ENCODE data around the gene ABHD14A. TPM values are rescaled to one million over a fixed set of nuclear protein-coding genes. Genes with fewer than 3 reads are reported as not detected.
A peak's percentile ranks its signal among the peaks of the same experiment; 100 is the strongest.

ABHD14A gene
- total RNA-seq, 2 experiments from 2014 or later: 7.5 to 8.9 TPM

DNA sequence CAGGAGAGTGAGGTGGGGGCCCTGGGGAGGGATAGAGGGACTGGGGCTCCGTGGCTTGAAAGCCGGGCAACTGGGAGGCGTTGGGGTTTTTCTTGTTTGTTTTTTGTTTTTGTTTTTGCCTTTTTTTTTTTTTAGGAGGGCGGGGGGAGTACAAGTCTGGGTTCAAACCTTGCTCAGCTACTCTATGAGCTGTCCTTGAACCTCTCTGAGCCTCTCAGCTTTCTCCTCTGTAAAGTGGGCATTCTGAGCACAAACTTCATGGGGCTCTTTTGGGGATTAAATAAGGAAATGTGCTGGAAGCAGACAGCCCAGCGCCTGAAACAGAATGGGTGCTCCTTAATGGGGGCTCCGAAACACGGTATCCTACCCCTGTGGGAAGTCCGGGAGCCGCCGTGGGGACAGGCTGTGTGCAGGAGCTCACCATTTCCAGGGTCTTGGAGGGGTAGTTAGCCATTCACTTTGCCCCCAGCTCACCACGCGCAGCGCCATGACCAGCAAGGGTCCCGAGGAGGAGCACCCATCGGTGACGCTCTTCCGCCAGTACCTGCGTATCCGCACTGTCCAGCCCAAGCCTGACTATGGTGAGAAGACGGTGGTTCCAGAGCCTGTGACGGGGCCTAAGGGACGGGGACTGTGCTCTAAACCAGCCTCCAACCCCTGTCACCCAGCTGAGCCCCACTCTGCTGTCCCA lies 8.9 kb downstream of the ABHD14A start:
- POLR2A ChIA-PET: interaction anchor here (0.7 to 1.1 kb wide), 2 partner anchors 9 to 136 kb away, joined by 4 read pairs; no protein-coding TSS in a partner anchor
- CTCF ChIA-PET (ENCODE audit: unreplicated experiment): no interaction called here
- 0 out of 2 replicates have a peak overlapping the region, but pooled peaks have one; percentile 28 for H2AFZ ChIP-seq (ENCODE audit: low read length)
- no peak overlapping the region for H3K27ac ChIP-seq (ENCODE audit: low read depth, low read length, poor library complexity, severe bottlenecking)
- H4K20me1 ChIP-seq (ENCODE audit: insufficient read depth, low read length): no peaks in the 10 kb centered on the region
- H3K79me2 ChIP-seq (ENCODE audit: insufficient read depth, low read depth, low read length): no peaks in the 10 kb centered on the region
- no peaks in the 10 kb centered on the region for H3K9me2 ChIP-seq (ENCODE audit: insufficient read depth, low read length)
- peak overlapping the region; percentile 48 for H3K4me3 ChIP-seq (ENCODE audit: low read depth, low read length, poor library complexity, severe bottlenecking)
- H3K4me2 ChIP-seq (ENCODE audit: low read length): peak overlapping the region; percentile 57; the same call in 1 of the 2 replicates
- peaks cover 8% of the 10 kb centered on the region for H3K4me1 ChIP-seq (ENCODE audit: insufficient read depth, low read length, poor library complexity, severe bottlenecking)
- no peaks in the 10 kb centered on the region for H3K9me3 ChIP-seq (ENCODE audit: low read length)
- BruUV-seq (replicated peaks): no TSS peak
- intact Hi-C loops (cut with micrococcal nuclease; ENCODE audit: unreplicated experiment): no loop called here
- DNase-seq (ENCODE audit: low spot score): no peak
- H3K36me3 ChIP-seq (ENCODE audit: insufficient read depth, low read length): no peaks in the 10 kb centered on the region
- no peak for TF ChIP-seq EZH2phosphoT487 (IDR thresholded peaks at IDR 0.05; ENCODE audit: borderline replicate concordance, low read depth, low read length)
- TF ChIP-seq, protein P1, sequence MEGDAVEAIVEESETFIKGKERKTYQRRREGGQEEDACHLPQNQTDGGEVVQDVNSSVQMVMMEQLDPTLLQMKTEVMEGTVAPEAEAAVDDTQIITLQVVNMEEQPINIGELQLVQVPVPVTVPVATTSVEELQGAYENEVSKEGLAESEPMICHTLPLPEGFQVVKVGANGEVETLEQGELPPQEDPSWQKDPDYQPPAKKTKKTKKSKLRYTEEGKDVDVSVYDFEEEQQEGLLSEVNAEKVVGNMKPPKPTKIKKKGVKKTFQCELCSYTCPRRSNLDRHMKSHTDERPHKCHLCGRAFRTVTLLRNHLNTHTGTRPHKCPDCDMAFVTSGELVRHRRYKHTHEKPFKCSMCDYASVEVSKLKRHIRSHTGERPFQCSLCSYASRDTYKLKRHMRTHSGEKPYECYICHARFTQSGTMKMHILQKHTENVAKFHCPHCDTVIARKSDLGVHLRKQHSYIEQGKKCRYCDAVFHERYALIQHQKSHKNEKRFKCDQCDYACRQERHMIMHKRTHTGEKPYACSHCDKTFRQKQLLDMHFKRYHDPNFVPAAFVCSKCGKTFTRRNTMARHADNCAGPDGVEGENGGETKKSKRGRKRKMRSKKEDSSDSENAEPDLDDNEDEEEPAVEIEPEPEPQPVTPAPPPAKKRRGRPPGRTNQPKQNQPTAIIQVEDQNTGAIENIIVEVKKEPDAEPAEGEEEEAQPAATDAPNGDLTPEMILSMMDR (conservative IDR thresholded peaks at IDR 0.05; ENCODE audit: low read length): no peak

DNA sequence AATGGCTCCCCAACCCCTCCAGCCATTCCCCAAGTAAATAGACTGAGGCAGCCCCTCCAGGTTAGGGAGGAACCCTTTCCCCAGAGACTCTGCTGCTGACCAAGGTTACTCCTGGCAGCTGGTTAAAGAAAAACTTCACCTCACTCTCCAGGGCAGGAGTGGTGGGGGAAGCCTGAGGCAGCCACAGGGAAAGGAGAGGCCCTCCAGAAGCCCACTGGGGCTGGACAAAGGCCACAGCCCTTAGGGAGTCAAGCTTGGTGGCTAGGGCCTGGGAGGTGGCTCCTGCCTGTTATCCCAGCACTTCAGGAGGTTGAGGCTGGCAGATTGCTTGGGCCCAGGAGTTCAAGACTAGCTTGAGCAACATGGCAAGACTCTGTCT lies 9.4 kb downstream of the ABHD14A start:
- peaks cover 8% of the 10 kb centered on the region for H3K4me1 ChIP-seq (ENCODE audit: insufficient read depth, low read length, poor library complexity, severe bottlenecking)
- H3K9me2 ChIP-seq (ENCODE audit: insufficient read depth, low read length): no peaks in the 10 kb centered on the region
- H3K4me3 ChIP-seq (ENCODE audit: low read depth, low read length, poor library complexity, severe bottlenecking): no peak overlapping the region
- CTCF ChIA-PET (ENCODE audit: unreplicated experiment): no interaction called here
- no peaks in the 10 kb centered on the region for H3K9me3 ChIP-seq (ENCODE audit: low read length)
- H3K36me3 ChIP-seq (ENCODE audit: insufficient read depth, low read length): no peaks in the 10 kb centered on the region
- H4K20me1 ChIP-seq (ENCODE audit: insufficient read depth, low read length): no peaks in the 10 kb centered on the region
- no peak overlapping the region for H2AFZ ChIP-seq (ENCODE audit: low read length)
- DNase-seq (ENCODE audit: low spot score): no peak
- POLR2A ChIA-PET: interaction anchor here (0.7 kb wide), 1 partner anchor 136 kb away, joined by 4 read pairs; no protein-coding TSS in a partner anchor
- TF ChIP-seq, protein P1 (conservative IDR thresholded peaks at IDR 0.05; ENCODE audit: low read length): no peak
- no peak for TF ChIP-seq EZH2phosphoT487 (IDR thresholded peaks at IDR 0.05; ENCODE audit: borderline replicate concordance, low read depth, low read length)
- BruUV-seq (replicated peaks): no TSS peak
- H3K27ac ChIP-seq (ENCODE audit: low read depth, low read length, poor library complexity, severe bottlenecking): no peak overlapping the region
- no peaks in the 10 kb centered on the region for H3K79me2 ChIP-seq (ENCODE audit: insufficient read depth, low read depth, low read length)
- intact Hi-C loops (cut with micrococcal nuclease; ENCODE audit: unreplicated experiment): no loop called here
- no peak overlapping the region for H3K4me2 ChIP-seq (ENCODE audit: low read length)

DNA sequence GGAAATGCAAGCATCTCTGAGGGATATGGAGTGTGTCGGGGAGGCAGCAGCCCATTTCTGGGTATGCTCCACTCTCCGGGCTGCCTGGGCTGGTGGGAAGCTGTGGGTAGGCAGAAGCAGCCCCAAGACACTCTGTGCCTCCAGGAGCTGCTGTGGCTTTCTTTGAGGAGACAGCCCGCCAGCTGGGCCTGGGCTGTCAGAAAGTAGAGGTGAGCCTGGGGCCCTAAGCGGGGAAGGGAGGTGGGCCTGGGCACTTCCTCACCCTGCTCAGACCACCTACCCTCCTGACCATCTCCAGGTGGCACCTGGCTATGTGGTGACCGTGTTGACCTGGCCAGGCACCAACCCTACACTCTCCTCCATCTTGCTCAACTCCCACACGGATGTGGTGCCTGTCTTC lies 10.2 kb downstream of the ABHD14A start:
- DNase-seq (ENCODE audit: low spot score): no peak
- no peaks in the 10 kb centered on the region for H3K79me2 ChIP-seq (ENCODE audit: insufficient read depth, low read depth, low read length)
- no peaks in the 10 kb centered on the region for H3K36me3 ChIP-seq (ENCODE audit: insufficient read depth, low read length)
- BruUV-seq (replicated peaks): no TSS peak
- H3K27ac ChIP-seq (ENCODE audit: low read depth, low read length, poor library complexity, severe bottlenecking): no peak overlapping the region
- CTCF ChIA-PET (ENCODE audit: unreplicated experiment): no interaction called here
- no peak overlapping the region for H3K4me2 ChIP-seq (ENCODE audit: low read length)
- no peak overlapping the region for H2AFZ ChIP-seq (ENCODE audit: low read length)
- H4K20me1 ChIP-seq (ENCODE audit: insufficient read depth, low read length): no peaks in the 10 kb centered on the region
- H3K4me3 ChIP-seq (ENCODE audit: low read depth, low read length, poor library complexity, severe bottlenecking): no peak overlapping the region
- no peaks in the 10 kb centered on the region for H3K9me2 ChIP-seq (ENCODE audit: insufficient read depth, low read length)
- no peak for TF ChIP-seq EZH2phosphoT487 (IDR thresholded peaks at IDR 0.05; ENCODE audit: borderline replicate concordance, low read depth, low read length)
- TF ChIP-seq, protein P1 (conservative IDR thresholded peaks at IDR 0.05; ENCODE audit: low read length): no peak
- POLR2A ChIA-PET: no interaction called here
- peaks cover 8% of the 10 kb centered on the region for H3K4me1 ChIP-seq (ENCODE audit: insufficient read depth, low read length, poor library complexity, severe bottlenecking)
- intact Hi-C loops (cut with micrococcal nuclease; ENCODE audit: unreplicated experiment): no loop called here
- H3K9me3 ChIP-seq (ENCODE audit: low read length): no peaks in the 10 kb centered on the region

All from OCI-LY7 (cell line).